Neural cell (in vitro differentiated cells): ENCODE data around the gene FZD10. TPM values are rescaled to one million over a fixed set of nuclear protein-coding genes. Genes with fewer than 3 reads are reported as not detected.

Experiments
- H2AFZ ChIP-seq: fragments of 200-600, 300-800 bp; sonication (generic), shearing (Covaris generic); 2 replicates; pipeline ENCODE4 v1.6.0; 2014; ENCODE audit warnings: low read depth, mild to moderate bottlenecking, antibody characterized with exemption, low read length, moderate library complexity
- H3F3A ChIP-seq: fragments of 200-600 bp; shearing (Covaris generic); 2 replicates; pipeline ENCODE4 v1.6.1; 2016; ENCODE audit warnings: mild to moderate bottlenecking, moderate library complexity, mixed read lengths, antibody characterized with exemption, low read length; ENCODE audit not compliant: insufficient read depth, poor library complexity, severe bottlenecking
- H3K27ac ChIP-seq: fragments of 200-600, 300-800 bp; sonication (generic), shearing (Covaris generic); 2 replicates; pipeline ENCODE4 v1.5.1; 2014; ENCODE audit warnings: mild to moderate bottlenecking, low read length, moderate library complexity
- H3K27me3 ChIP-seq: fragments of 300-800, 200-600 bp; sonication (generic), shearing (Covaris generic); 2 replicates; pipeline ENCODE4 v1.6.0; 2014; ENCODE audit warnings: mild to moderate bottlenecking, low read depth, low read length, moderate library complexity; ENCODE audit not compliant: insufficient read depth
- H3K36me3 ChIP-seq: fragments of 300-800, 200-600 bp; sonication (generic), shearing (Covaris generic); 2 replicates; pipeline ENCODE4 v1.5.1; 2014; ENCODE audit warnings: mild to moderate bottlenecking, antibody characterized with exemption, low read length, moderate library complexity; ENCODE audit not compliant: insufficient read depth
- H3K4me2 ChIP-seq: fragments of 300-800, 200-600 bp; sonication (generic), shearing (Covaris generic); 2 replicates; pipeline ENCODE4 v1.6.0; 2014; ENCODE audit warnings: mild to moderate bottlenecking, low read length
- H3K4me3 ChIP-seq: fragments of 300-800, 200-600 bp; sonication (generic), shearing (Covaris generic); 2 replicates; pipeline ENCODE4 v1.5.1; 2014; ENCODE audit warnings: mild to moderate bottlenecking, low read length, moderate library complexity
- H3K79me2 ChIP-seq: fragments of 200-600 bp; shearing (Covaris generic); replicated peaks from 2 replicates; pipeline ENCODE4 v1.6.0; 2014; ENCODE audit warnings: mild to moderate bottlenecking, low read length, moderate library complexity; ENCODE audit not compliant: insufficient read depth
- H3K9ac ChIP-seq: fragments of 300-800, 200-600 bp; sonication (generic), shearing (Covaris generic); 2 replicates; pipeline ENCODE4 v1.6.1; 2016; ENCODE audit warnings: mild to moderate bottlenecking, low read length, mixed read lengths
- H3K9me2 ChIP-seq: fragments of 200-600 bp; shearing (Covaris generic); 2 replicates; pipeline ENCODE4 v1.6.1; 2016; ENCODE audit warnings: mild to moderate bottlenecking, low read length, mixed read lengths; ENCODE audit not compliant: insufficient read depth
- H3K9me3 ChIP-seq: fragments of 200-600, 300-800 bp; sonication (generic), shearing (Covaris generic); 2 replicates; pipeline ENCODE4 v1.6.1; 2016; ENCODE audit warnings: mild to moderate bottlenecking, mixed run types, low read length, moderate library complexity, mixed read lengths
- H4K20me1 ChIP-seq: fragments of 200-600 bp; shearing (Covaris generic); 2 replicates; pipeline ENCODE4 v1.6.1; 2016; ENCODE audit warnings: mild to moderate bottlenecking, mixed run types; ENCODE audit not compliant: insufficient read depth
- EP300 ChIP-seq: fragments of 450-650 bp; conservative IDR thresholded peaks from 2 replicates; pipeline ENCODE4 v1.6.1; 2014; ENCODE audit warnings: antibody characterized with exemption, mild to moderate bottlenecking, moderate library complexity; ENCODE audit not compliant: poor library complexity, severe bottlenecking
- EZH2 ChIP-seq: fragments of 200-600, 300-800 bp; shearing (Covaris generic), sonication (generic); IDR thresholded peaks from 2 replicates; pipeline ENCODE4 v1.6.1; 2014; ENCODE audit warnings: antibody characterized with exemption, low read length, borderline replicate concordance, mild to moderate bottlenecking; ENCODE audit not compliant: insufficient read depth, poor library complexity, severe bottlenecking
- MXI1 ChIP-seq: fragments of 450-650 bp; conservative IDR thresholded peaks from 2 replicates; pipeline ENCODE4 v1.6.1; 2014; ENCODE audit warnings: antibody characterized with exemption, mild to moderate bottlenecking; ENCODE audit not compliant: poor library complexity, severe bottlenecking
- POLR2AphosphoS5 ChIP-seq: IDR thresholded peaks from 2 replicates; pipeline ENCODE4 v1.6.1; 2012
- RAD21 ChIP-seq: fragments of 450-650 bp; conservative IDR thresholded peaks from 2 replicates; pipeline ENCODE4 v1.6.1; 2014; ENCODE audit warnings: antibody characterized with exemption, mild to moderate bottlenecking, moderate library complexity
- SMC3 ChIP-seq: fragments of 450-650 bp; conservative IDR thresholded peaks from 2 replicates; pipeline ENCODE4 v1.6.1; 2014; ENCODE audit warnings: antibody characterized with exemption, mild to moderate bottlenecking, moderate library complexity; ENCODE audit not compliant: poor library complexity
- TAF1 ChIP-seq: IDR thresholded peaks from 2 replicates; pipeline ENCODE4 v1.6.1; 2012; ENCODE audit warnings: low read depth
- polyA plus RNA-seq: library from polyadenylated mRNA; depleted of rRNA; stranded (reverse); fragments of >200 nt; gene quantifications from 2 replicates; pipeline ENCODE4 v1.2.3, GENCODE V29; 2014
- TF ChIP-seq, protein P1 (sequence below): fragments of 450-650 bp; IDR thresholded peaks from 2 replicates; pipeline ENCODE4 v1.5.1; 2014; ENCODE audit warnings: antibody characterized with exemption, mild to moderate bottlenecking, moderate library complexity; ENCODE audit not compliant: poor library complexity, severe bottlenecking
- TF ChIP-seq, protein P2 (sequence below): IDR thresholded peaks from 2 replicates; pipeline ENCODE4 v1.6.1; 2012; ENCODE audit warnings: borderline replicate concordance

The FZD10 gene
- polyA plus RNA-seq, 1 donor from 2014 or later, result not detected

DNA sequence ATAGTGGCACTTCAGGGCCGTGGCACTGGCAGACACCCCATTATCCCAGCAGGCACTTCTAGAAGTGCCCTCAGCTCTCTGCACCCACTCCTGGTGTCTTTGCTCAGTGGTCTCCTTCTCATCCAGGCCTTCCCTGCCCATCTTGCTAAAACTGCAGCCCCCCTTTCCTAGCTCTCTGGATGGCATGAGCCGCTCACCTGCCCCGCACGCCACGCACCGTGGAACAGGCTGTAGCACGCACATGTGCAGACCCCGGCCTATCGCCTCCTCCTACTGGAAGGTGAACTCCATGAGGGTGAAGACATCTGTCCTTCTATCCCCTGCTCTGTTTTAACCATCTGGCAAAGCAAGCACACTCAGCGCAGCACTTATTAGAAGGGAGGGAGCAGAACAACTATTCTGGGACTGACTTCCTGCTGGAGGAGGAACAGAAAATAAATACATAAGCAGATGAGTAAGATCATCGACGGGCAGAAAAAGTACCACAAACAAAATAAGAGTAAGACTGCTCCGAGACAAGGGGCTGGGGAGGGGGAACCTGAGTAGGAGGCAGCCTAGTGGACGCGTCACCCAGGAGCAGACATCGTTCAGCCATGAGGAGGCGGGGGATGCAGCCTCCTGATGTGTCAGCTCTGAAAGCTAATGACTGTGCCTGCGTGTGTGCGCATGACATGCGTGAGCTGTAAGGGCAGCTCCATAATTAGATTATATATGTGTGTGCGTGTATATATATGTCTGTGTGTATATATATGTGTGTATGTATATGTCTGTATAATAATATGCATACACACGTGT is 7.8 kb upstream of the FZD10 start:
- Histone ChIP-seq H3K9me3 (no peaks in the 10 kb centered on the region), H3F3A (no peaks in the 10 kb centered on the region), H3K79me2 (no peaks in the 10 kb centered on the region), H2AFZ (no peak overlapping the region), H3K27ac (no peak overlapping the region), H3K4me3 (no peak overlapping the region), H3K27me3 (peaks cover 91% of the 10 kb centered on the region), H3K9ac (no peak overlapping the region), H3K4me2 (no peak overlapping the region), H3K9me2 (no peaks in the 10 kb centered on the region), H4K20me1 (no peaks in the 10 kb centered on the region), H3K36me3 (no peaks in the 10 kb centered on the region)
- TF ChIP-seq TAF1 (no peak), RAD21 (no peak), MXI1 (no peak), EP300 (no peak), SMC3 (no peak), EZH2 (no peak), POLR2AphosphoS5 (no peak)
- TF ChIP-seq, protein P1, sequence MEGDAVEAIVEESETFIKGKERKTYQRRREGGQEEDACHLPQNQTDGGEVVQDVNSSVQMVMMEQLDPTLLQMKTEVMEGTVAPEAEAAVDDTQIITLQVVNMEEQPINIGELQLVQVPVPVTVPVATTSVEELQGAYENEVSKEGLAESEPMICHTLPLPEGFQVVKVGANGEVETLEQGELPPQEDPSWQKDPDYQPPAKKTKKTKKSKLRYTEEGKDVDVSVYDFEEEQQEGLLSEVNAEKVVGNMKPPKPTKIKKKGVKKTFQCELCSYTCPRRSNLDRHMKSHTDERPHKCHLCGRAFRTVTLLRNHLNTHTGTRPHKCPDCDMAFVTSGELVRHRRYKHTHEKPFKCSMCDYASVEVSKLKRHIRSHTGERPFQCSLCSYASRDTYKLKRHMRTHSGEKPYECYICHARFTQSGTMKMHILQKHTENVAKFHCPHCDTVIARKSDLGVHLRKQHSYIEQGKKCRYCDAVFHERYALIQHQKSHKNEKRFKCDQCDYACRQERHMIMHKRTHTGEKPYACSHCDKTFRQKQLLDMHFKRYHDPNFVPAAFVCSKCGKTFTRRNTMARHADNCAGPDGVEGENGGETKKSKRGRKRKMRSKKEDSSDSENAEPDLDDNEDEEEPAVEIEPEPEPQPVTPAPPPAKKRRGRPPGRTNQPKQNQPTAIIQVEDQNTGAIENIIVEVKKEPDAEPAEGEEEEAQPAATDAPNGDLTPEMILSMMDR, result no peak
- TF ChIP-seq, protein P2, sequence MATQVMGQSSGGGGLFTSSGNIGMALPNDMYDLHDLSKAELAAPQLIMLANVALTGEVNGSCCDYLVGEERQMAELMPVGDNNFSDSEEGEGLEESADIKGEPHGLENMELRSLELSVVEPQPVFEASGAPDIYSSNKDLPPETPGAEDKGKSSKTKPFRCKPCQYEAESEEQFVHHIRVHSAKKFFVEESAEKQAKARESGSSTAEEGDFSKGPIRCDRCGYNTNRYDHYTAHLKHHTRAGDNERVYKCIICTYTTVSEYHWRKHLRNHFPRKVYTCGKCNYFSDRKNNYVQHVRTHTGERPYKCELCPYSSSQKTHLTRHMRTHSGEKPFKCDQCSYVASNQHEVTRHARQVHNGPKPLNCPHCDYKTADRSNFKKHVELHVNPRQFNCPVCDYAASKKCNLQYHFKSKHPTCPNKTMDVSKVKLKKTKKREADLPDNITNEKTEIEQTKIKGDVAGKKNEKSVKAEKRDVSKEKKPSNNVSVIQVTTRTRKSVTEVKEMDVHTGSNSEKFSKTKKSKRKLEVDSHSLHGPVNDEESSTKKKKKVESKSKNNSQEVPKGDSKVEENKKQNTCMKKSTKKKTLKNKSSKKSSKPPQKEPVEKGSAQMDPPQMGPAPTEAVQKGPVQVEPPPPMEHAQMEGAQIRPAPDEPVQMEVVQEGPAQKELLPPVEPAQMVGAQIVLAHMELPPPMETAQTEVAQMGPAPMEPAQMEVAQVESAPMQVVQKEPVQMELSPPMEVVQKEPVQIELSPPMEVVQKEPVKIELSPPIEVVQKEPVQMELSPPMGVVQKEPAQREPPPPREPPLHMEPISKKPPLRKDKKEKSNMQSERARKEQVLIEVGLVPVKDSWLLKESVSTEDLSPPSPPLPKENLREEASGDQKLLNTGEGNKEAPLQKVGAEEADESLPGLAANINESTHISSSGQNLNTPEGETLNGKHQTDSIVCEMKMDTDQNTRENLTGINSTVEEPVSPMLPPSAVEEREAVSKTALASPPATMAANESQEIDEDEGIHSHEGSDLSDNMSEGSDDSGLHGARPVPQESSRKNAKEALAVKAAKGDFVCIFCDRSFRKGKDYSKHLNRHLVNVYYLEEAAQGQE, result no peak

DNA sequence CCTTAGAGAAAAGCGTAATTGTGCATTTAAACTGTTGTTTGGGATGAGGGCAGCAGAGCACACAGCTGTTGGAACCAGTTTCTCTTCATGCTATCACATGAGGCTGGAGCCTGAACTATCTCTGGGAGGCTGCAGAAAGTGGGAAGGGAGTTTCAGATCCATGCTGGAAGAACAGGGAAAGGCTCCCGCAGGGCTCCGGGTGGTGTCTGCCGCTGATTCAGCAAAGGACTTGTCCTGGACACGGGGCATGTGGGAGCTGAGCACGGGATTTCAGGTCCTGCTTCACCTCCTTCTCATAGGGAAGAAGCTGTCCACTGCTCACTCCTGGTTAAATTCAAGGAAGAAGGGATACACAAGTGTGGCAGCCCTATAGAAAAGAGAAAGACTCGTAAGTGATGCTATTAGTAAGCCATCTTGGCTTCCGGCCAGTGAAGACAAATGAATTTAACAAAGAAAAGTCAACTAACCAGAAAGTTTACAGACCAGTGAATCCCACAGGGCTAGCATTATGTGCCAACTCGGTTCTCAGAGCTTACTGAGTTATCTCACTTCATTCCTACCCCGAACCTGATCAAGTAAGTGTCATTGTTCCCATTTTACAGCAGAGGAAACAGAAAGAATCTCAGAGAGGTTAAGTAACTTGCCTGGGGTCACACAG is 6.7 kb upstream of the FZD10 start:
- Histone ChIP-seq H3F3A (no peaks in the 10 kb centered on the region), H3K36me3 (no peaks in the 10 kb centered on the region), H3K27me3 (peaks cover 93% of the 10 kb centered on the region), H3K9ac (no peak overlapping the region), H3K9me3 (no peaks in the 10 kb centered on the region), H3K4me3 (no peak overlapping the region), H3K4me2 (no peak overlapping the region), H2AFZ (no peak overlapping the region), H3K9me2 (no peaks in the 10 kb centered on the region), H3K27ac (no peak overlapping the region), H4K20me1 (no peaks in the 10 kb centered on the region), H3K79me2 (no peaks in the 10 kb centered on the region)
- TF ChIP-seq POLR2AphosphoS5 (no peak), EP300 (no peak), RAD21 (no peak), TAF1 (no peak)
- TF ChIP-seq, protein P2, result no peak
